UCSD-AML1 (cell line): ENCODE data around the gene SLC5A6.

Source experiments
- DNase-seq: peaks from one replicate; lab custom pipeline; 2025; ENCODE audit not compliant: unreplicated experiment; lab: John Stamatoyannopoulos, UW

Gene SLC5A6

DNA sequence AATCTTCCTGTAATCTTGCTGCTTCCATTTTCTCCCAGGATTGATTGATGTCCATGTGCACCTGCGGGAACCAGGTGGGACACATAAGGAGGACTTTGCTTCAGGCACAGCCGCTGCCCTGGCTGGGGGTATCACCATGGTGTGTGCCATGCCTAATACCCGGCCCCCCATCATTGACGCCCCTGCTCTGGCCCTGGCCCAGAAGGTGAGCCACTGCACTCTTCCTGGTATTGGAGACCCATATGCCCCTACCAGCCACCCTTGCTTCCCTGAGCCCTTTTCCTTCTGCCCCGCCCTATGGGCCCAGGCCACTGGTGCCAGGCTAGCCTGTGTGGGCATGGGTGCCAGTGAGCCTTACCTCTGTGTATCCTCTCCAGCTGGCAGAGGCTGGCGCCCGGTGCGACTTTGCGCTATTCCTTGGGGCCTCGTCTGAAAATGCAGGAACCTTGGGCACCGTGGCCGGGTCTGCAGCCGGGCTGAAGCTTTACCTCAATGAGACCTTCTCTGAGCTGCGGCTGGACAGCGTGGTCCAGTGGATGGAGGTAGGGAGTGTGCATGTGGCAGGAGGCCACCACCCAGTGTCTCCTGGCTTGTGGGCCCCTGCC, 25.4 kb upstream of the SLC5A6 start:
- DNase-seq, result no peak

- no peak for DNase-seq
Measured at GRCh38 chr2:27236626-27237025, 24.6 kb upstream of the SLC5A6 start.

GRCh38 chr2:27236136-27236535, 24.1 kb upstream of the SLC5A6 start:
- no peak for DNase-seq

DNA sequence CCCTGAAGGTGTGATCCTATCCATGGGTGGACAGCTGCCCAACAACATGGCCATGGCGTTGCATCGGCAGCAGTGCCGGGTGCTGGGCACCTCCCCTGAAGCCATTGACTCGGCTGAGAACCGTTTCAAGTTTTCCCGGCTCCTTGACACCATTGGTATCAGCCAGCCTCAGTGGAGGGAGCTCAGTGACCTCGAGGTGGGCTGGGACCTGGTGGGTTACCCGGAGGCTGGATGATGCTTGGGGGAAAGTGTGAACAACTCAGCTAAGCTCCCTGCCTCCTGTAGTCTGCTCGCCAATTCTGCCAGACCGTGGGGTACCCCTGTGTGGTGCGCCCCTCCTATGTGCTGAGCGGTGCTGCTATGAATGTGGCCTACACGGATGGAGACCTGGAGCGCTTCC, 21.3 kb upstream of the SLC5A6 start:
- no peak for DNase-seq

GRCh38 chr2:27231921-27232320, 19.9 kb upstream of the SLC5A6 start:
- DNase-seq, result no peak

- no peak for DNase-seq
Measured at GRCh38 chr2:27227501-27227900, 15.4 kb upstream of the SLC5A6 start.

DNA sequence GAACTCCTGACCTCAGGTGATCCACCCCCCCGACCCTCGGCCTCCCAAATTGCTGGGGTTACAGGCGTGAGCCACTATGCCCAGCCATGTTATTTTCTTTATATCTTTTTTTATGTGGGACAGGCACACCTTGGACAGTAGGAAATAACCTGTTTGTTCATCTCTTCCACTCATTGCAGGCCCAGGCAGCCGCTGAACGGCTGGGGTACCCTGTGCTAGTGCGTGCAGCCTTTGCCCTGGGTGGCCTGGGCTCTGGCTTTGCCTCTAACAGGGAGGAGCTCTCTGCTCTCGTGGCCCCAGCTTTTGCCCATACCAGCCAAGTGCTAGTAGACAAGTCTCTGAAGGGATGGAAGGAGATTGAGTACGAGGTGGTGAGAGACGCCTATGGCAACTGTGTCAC, 13.5 kb upstream of the SLC5A6 start:
- DNase-seq, result no peak

GRCh38 chr2:27223416-27223815, 11.3 kb upstream of the SLC5A6 start:
- no peak for DNase-seq

GRCh38 chr2:27222407-27222806, 10.3 kb upstream of the SLC5A6 start:
- DNase-seq, result no peak

GRCh38 chr2:27221166-27221565, 9.1 kb upstream of the SLC5A6 start:
- DNase-seq, result no peak

DNA sequence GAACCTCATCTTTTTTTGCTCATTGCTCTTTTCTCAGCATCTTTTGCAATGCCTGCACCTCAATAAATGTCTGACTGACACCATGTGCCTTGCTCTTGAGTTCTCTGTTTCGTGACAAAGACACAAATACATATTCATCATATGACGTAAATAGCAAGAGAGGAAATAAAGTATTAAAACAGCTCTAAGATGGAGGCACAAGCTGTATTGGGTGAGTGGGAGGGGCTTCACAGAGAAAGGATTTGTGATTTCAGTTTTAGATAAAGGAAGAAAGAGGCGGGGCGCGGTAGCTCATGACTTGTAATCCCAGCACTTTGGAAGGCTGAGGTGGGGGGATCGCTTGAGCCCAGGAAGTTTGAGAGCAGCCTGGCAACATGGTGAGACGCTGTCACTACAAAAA, 8.0 kb upstream of the SLC5A6 start:
- no peak for DNase-seq

DNA sequence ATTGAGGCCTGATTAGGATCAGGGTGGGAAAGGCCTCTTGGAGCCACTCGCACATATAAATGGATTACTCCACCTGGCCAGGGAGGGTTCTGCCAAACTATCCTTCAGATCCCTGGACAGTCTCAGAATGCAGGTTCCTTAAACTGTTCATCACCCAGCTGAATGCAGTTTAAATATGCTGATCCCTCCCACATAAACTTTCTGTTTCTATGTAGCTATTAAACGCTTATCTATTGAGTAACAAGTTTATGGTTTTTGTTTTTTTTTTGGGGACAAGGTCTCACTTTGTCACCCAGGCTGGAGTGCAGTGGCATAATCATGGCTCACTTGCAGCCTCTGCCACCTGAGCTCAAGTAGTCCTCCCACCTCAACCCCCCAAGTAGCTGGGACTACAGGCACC, 7.0 kb upstream of the SLC5A6 start:
- no peak for DNase-seq

DNA sequence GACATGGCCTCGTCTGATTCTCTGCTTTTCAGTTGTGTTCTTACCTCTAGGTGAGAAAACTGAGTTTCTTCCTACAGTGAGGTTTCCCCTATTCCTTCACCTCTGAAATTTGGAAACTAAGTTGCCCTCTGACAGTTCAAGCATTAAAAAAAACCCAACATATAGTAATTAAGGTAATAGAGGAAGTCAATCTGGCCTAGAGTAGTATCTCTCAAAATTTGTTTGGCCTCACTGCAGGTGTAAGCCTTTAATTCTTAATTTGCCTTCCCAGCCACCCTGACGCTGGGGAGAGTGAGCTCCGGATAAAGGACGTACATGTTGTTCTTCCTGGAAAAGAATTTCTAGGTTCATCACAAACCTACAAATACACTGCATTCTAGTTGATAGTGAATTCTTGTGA, 6.5 kb upstream of the SLC5A6 start:
- no peak for DNase-seq

DNA sequence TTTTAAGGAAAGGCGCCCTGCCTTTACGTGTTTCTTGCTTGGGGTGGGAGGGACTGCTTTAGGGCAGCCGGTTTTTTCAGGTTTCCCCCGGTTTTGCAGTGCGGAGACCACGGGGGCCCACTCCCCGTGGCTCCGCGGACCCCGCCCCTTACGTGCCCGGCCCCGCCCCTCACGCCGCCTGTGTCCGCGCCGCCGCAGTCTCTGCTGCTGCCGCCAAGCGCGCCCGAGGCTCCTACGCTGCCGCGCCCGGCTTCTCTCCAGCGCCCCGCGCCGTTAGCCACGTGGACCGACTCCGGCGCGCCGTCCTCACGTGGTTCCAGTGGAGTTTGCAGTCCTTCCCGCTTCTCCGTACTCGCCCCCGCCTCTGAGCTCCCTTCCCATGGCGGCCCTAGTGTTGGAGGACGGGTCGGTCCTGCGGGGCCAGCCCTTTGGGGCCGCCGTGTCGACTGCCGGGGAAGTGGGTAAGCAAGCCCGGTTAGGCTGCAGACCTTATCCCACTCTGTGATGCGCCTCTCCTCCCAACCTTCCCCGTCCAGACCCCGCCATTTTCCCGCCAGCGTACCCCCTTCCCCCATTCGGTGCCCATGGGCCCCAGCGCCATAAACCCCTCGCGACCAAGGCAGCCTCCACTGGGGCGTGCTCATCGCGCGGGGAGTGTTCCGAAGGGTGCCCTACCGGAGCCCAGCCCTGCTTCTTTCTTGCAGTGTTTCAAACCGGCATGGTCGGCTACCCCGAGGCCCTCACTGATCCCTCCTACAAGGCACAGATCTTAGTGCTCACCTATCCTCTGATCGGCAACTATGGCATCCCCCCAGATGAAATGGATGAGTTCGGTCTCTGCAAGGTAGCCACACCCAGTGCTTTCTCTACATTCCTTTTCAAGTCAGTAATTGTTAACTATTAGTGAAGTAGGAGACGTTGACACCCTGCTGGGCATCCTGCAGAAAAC, 5.4 kb upstream of the SLC5A6 start, which contains the start of gene CAD:
Gene CAD, plus strand, starts transcription at position 197 of the 949 bp plus-strand sequence. Its CDS starts 183 bp downstream, at position 380.
- peak; percentile 91 for DNase-seq

GRCh38 chr2:27216416-27217137, 4.5 kb upstream of the SLC5A6 start:
- no peak for DNase-seq

DNA sequence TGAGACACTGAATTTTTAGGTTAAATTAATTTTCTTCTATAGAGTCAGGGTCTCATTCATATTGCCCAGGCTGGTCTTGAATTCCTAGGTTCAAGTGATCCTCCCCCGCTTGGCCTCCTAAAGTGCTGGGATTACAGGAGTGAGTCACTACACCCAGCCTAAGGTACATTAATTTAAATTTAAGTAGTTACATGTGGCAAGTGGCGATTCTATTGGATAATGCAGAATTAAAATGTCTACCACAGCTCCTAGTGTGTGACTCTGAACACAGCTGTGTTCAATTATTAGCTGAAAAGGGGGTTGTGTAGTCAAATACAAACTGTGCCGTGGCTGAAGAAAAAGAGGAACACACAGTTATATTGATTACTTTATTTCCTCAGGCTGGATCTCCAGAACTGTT, 2.9 kb upstream of the SLC5A6 start:
- DNase-seq, result no peak

DNA sequence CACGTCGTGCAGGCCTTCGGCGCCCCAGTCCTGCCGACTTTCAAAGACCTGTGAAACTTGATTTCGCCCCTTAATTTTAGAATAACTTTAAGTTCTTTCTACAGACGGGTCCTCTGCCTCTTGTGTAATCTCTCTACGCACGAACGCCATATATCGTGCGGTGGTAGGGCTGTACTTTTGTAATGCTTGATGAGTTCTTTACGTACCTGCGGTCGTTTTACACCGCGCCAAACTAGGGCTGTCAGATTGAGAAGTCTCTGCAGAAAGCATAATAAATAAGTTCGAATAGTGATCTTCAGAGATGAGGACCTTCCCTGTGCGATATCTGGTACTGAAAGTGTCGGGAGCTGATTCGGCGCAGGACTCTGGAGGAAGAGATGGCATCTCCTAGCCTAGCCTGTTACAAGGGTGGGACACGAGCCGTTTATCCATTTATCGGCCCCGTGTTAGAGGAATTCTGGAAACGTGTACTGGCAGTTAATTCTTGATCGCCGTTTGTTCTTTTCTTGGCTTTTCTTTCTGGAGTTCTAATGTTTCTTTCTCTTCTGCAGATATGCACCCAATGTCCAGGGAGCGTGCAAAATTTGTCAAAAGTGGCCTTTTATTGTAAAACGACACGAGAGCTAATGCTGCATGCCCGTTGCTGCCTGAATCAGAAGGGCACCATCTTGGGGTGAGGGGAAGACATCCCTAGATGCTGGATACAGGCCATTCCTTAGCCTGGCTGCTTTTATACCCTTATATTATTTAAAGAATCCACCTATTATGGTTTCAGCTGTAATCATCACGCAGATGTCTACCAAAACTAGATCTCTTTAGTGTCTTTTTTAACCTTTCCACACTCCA, 781 bp upstream of the SLC5A6 start:
- DNase-seq, result no peak

DNA sequence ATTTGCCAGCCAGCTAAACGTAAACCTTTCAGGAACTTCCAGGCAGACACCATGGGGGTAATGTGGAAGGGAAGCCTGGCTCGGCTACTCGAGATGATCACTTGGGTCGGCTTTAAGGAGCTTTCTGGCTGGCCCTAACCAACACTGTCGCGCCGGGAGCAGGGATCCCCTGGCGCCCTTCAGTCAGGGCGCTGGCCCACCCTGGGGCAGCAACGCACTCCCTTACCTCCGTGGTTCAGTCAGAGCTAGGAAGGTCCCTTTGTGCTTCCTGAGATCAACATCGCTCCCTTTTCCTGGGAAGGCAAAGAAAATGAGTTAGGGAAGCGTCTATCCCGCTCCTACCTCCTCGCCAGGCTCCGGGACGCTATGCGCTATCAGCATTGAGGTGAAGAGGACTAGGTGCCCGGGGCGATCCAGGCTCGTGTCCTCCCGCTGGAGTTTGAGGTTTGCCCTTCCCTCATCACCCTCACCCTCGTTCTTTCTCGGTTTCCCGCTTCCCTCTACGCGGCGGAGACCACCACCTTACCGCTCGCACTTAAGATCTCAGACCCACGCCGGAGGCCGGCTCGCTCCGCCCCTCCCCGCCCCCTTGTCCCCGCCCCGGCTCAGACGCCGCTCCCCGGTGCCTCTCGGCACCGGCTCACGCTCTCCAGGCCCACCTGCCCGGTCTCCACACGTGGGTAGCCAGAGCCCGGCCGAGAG, 676 bp downstream of the SLC5A6 start:
- DNase-seq, result no peak

GRCh38 chr2:27209621-27210401, 2.3 kb downstream of the SLC5A6 start:
- DNase-seq, result no peak
